ENCODE results near the gene SMOC1. TPM values are rescaled to one million over a fixed set of nuclear protein-coding genes. Genes with fewer than 3 reads are reported as not detected.

SMOC1 gene, protein sequence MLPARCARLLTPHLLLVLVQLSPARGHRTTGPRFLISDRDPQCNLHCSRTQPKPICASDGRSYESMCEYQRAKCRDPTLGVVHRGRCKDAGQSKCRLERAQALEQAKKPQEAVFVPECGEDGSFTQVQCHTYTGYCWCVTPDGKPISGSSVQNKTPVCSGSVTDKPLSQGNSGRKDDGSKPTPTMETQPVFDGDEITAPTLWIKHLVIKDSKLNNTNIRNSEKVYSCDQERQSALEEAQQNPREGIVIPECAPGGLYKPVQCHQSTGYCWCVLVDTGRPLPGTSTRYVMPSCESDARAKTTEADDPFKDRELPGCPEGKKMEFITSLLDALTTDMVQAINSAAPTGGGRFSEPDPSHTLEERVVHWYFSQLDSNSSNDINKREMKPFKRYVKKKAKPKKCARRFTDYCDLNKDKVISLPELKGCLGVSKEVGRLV
- total RNA-seq: 8.9 and 14.3 TPM in 2 replicates

GRCh38 chr14:69879175-69880043 is at the start of gene SMOC1:
TSS of gene SMOC1 (plus strand) at chr14:69879416. CDS start at chr14:69879679, 263 bp downstream.

Other genes starting within 250 kb of the SMOC1 start
- 104 and 121 TPM in 2 replicates for gene SRSF5, start 112.3 kb upstream of the SMOC1 start, total RNA-seq
- gene SLC10A1, start 82.2 kb upstream of the SMOC1 start, total RNA-seq: not detected in 2 replicates